Measurements from ENCODE around the gene SYNGR1.

GRCh38 chr22:39327995-39328754 lies 21.6 kb upstream of the SYNGR1 start:
- no peak for TF ChIP-seq SPI1 (IDR thresholded peaks at IDR 0.05; ENCODE audit: low read depth, low read length)
- no peak for TF ChIP-seq POLR2A (IDR thresholded peaks at IDR 0.05; ENCODE audit: low read depth, low read length)
- no peak for TF ChIP-seq POLR2AphosphoS5 (IDR thresholded peaks at IDR 0.05; ENCODE audit: low read depth, low read length)
- no peak for TF ChIP-seq TAF1 (IDR thresholded peaks at IDR 0.05; ENCODE audit: low read depth, low read length)
- TF ChIP-seq POU2F2 (IDR thresholded peaks at IDR 0.05; ENCODE audit: low read depth, low read length) = no peak
